Measurements from ENCODE around the gene NEK11. TPM values are rescaled to one million over a fixed set of nuclear protein-coding genes. Genes with fewer than 3 reads are reported as not detected.

Gene NEK11
- total and polyA plus RNA-seq, 2 donors (not counting 3 experiments of a cell fraction or from before 2014, with no cell fraction given) = 1.7 to 4.3 TPM

DNA sequence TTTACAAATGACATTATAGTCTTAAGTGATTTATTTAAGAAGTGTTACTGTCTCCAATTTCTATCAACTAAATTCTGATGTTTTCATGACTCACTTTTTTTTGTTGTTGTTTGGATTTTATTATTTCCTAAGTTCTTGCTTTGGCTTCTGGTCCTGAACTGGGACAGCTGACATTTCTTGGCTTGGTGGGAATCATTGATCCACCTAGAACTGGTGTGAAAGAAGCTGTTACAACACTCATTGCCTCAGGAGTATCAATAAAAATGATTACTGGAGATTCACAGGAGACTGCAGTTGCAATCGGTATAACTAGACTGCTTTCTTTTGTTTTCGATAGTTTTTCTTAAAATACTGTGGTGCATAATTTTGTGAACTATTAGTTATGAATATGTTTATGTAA, 47.6 kb upstream of the NEK11 start:
- H3K36me3 ChIP-seq (ENCODE audit: control insufficient read depth in 2 of 2, extremely low read depth in 1 of 2, insufficient read depth in 2 of 2, low read length in 2 of 2) = peaks cover 2 to 12% of the 10 kb centered on the region in 2 experiments
- dilution Hi-C loops (cut with MboI; ENCODE audit: extremely low pct_ligation_motif_present, low sequenced_read_pairs) = no loop called here

More for the DNA sequence above, 47.6 kb upstream of the NEK11 start:
- H4K20me1 ChIP-seq (replicated peaks; ENCODE audit: control insufficient read depth, extremely low read depth, insufficient read depth, low read length) = no peaks in the 10 kb centered on the region
- no peak overlapping the region for H3K4me2 ChIP-seq (ENCODE audit: insufficient read depth, low read length)
- ChIA-PET POLR2A (no interaction called here), CTCF (no interaction called here)
- no peaks in the 10 kb centered on the region for H3K79me2 ChIP-seq (ENCODE audit: control insufficient read depth, insufficient read depth, low read length)
- TF ChIP-seq, protein P1, sequence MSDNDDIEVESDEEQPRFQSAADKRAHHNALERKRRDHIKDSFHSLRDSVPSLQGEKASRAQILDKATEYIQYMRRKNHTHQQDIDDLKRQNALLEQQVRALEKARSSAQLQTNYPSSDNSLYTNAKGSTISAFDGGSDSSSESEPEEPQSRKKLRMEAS (IDR thresholded peaks at IDR 0.05; ENCODE audit: insufficient read depth, insufficient read length) = no peak
- no peak for TF ChIP-seq GATA2 (IDR thresholded peaks at IDR 0.05; ENCODE audit: insufficient read depth, insufficient read length, low read depth, low read length)
- no peak for TF ChIP-seq JUN (IDR thresholded peaks at IDR 0.05; ENCODE audit: borderline replicate concordance, insufficient read depth, insufficient read length, low read depth)
- TF ChIP-seq, protein P2, sequence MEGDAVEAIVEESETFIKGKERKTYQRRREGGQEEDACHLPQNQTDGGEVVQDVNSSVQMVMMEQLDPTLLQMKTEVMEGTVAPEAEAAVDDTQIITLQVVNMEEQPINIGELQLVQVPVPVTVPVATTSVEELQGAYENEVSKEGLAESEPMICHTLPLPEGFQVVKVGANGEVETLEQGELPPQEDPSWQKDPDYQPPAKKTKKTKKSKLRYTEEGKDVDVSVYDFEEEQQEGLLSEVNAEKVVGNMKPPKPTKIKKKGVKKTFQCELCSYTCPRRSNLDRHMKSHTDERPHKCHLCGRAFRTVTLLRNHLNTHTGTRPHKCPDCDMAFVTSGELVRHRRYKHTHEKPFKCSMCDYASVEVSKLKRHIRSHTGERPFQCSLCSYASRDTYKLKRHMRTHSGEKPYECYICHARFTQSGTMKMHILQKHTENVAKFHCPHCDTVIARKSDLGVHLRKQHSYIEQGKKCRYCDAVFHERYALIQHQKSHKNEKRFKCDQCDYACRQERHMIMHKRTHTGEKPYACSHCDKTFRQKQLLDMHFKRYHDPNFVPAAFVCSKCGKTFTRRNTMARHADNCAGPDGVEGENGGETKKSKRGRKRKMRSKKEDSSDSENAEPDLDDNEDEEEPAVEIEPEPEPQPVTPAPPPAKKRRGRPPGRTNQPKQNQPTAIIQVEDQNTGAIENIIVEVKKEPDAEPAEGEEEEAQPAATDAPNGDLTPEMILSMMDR (IDR thresholded peaks at IDR 0.05; ENCODE audit: extremely low read depth in 1 of 2, insufficient read depth in 1 of 2, low read depth in 1 of 2, low read length in 2 of 2) = no peak
- no peak for TF ChIP-seq POLR2A (IDR thresholded peaks at IDR 0.05; ENCODE audit: low read depth, low read length)
- no peak for TF ChIP-seq FOS (IDR thresholded peaks at IDR 0.05; ENCODE audit: borderline replicate concordance, insufficient read depth, low read length)
- no peak for TF ChIP-seq MYC (IDR thresholded peaks at IDR 0.05; ENCODE audit: low read depth, low read length)
- TF ChIP-seq EZH2 (IDR thresholded peaks at IDR 0.05; ENCODE audit: borderline replicate concordance, low read depth, low read length, severe bottlenecking) = no peak
- TF ChIP-seq POLR2AphosphoS5 (IDR thresholded peaks at IDR 0.05; ENCODE audit: insufficient read depth, low read depth, low read length) = no peak
- H3K9me1 ChIP-seq (replicated peaks; ENCODE audit: control insufficient read depth, extremely low read depth, insufficient read depth, low read length) = no peaks in the 10 kb centered on the region
- H3K27me3 ChIP-seq (ENCODE audit: control insufficient read depth in 2 of 2, insufficient read depth in 2 of 2, low read length in 2 of 2) = no peaks in the 10 kb centered on the region
- H3K9me3 ChIP-seq (replicated peaks; ENCODE audit: control insufficient read depth, insufficient read depth, low read length) = no peaks in the 10 kb centered on the region
- DNase-seq (ENCODE audit: low read depth, low spot score) (no peak), FAIRE-seq (no peak)
- no peak overlapping the region for H3K4me3 ChIP-seq (replicated peaks in 1 of 3; ENCODE audit: insufficient read depth in 1 of 3, low read depth in 1 of 3, low read length in 3 of 3)
- intact Hi-C loops (cut with micrococcal nuclease) = no loop called here
- H3K4me1 ChIP-seq (ENCODE audit: control insufficient read depth, extremely low read depth, insufficient read depth, low read length) = no peaks in the 10 kb centered on the region
- no peak overlapping the region for H2AFZ ChIP-seq (ENCODE audit: low read depth, low read length)
- BruUV-seq (replicated peaks) = no TSS peak
- no peak overlapping the region for H3K9ac ChIP-seq (replicated peaks; ENCODE audit: extremely low read depth, insufficient read depth, low read length)
- no peak overlapping the region for H3K27ac ChIP-seq (ENCODE audit: insufficient read depth, low read depth, low read length)
